Neural progenitor cell (in vitro differentiated cells): ENCODE data around the gene SAMD13. TPM values are rescaled to one million over a fixed set of nuclear protein-coding genes. Genes with fewer than 3 reads are reported as not detected.

Experiments
- DNase-seq: peaks from one replicate; pipeline ENCODE4 v3.0.0-alpha.2; 2016; ENCODE audit warnings: low spot score
- H2AFZ ChIP-seq: fragments of 200-600 bp; sonication (generic); replicated peaks from 2 replicates; pipeline ENCODE4 v1.6.1; 2016; ENCODE audit warnings: antibody characterized with exemption
- H3F3A ChIP-seq: fragments of 200-600 bp; sonication (generic); 2 replicates; pipeline ENCODE4 v1.6.1; 2016; ENCODE audit warnings: antibody characterized with exemption, low read depth
- H3K27ac ChIP-seq: fragments of 200-600 bp; sonication (generic); 2 replicates; pipeline ENCODE4 v1.5.1; 2016; ENCODE audit warnings: mild to moderate bottlenecking
- H3K27me3 ChIP-seq: fragments of 200-600 bp; sonication (generic); 2 replicates; pipeline ENCODE4 v1.6.1; 2016; ENCODE audit warnings: mild to moderate bottlenecking, moderate library complexity
- H3K36me3 ChIP-seq: fragments of 200-600 bp; sonication (generic); 2 replicates; pipeline ENCODE4 v1.5.1; 2016
- H3K4me1 ChIP-seq: fragments of 200-600 bp; sonication (generic); 2 replicates; pipeline ENCODE4 v1.6.1; 2016; ENCODE audit warnings: mixed run types
- H3K4me2 ChIP-seq: fragments of 200-600 bp; sonication (generic); 2 replicates; pipeline ENCODE4 v1.6.1; 2016
- H3K4me3 ChIP-seq: fragments of 200-600 bp; sonication (generic); 2 replicates; pipeline ENCODE4 v1.5.1; 2016
- H3K79me2 ChIP-seq: fragments of 200-600 bp; sonication (generic); 2 replicates; pipeline ENCODE4 v1.6.1; 2016; ENCODE audit warnings: low read depth
- H3K9ac ChIP-seq: fragments of 200-600 bp; sonication (generic); 2 replicates; pipeline ENCODE4 v1.6.1; 2016
- H3K9me3 ChIP-seq: fragments of 200-600 bp; sonication (generic); 2 replicates; pipeline ENCODE4 v1.5.1; 2016; ENCODE audit warnings: low read depth
- H4K20me1 ChIP-seq: fragments of 200-600 bp; sonication (generic); 2 replicates; pipeline ENCODE4 v1.6.1; 2016; ENCODE audit warnings: low read depth
- H3K27ac Mint-ChIP-seq: 3 replicates; pipeline ENCODE4 v1.8.0; 2021; ENCODE audit warnings: mixed read lengths
- H3K27me3 Mint-ChIP-seq: 2 replicates; pipeline ENCODE4 v1.8.0; 2022; ENCODE audit warnings: low read depth, mild to moderate bottlenecking, inconsistent platforms, moderate library complexity, mixed read lengths; ENCODE audit not compliant: insufficient read depth
- H3K36me3 Mint-ChIP-seq: 3 replicates; pipeline ENCODE4 v1.8.0; 2021; ENCODE audit warnings: mixed read lengths
- H3K4me1 Mint-ChIP-seq: 3 replicates; pipeline ENCODE4 v1.8.0; 2021; ENCODE audit warnings: mixed read lengths
- H3K4me3 Mint-ChIP-seq: 3 replicates; pipeline ENCODE4 v1.8.0; 2021; ENCODE audit warnings: mild to moderate bottlenecking, moderate library complexity, mixed read lengths
- H3K9me3 Mint-ChIP-seq: 3 replicates; pipeline ENCODE4 v1.8.0; 2020; ENCODE audit warnings: mixed read lengths
- CTCF ChIP-seq: fragments of 200-600 bp; sonication (generic); IDR thresholded peaks from 2 replicates; pipeline ENCODE4 v1.5.1; 2017; ENCODE audit warnings: antibody characterized with exemption, mild to moderate bottlenecking
- EZH2 ChIP-seq: fragments of 200-600 bp; sonication (generic); IDR thresholded peaks from 2 replicates; pipeline ENCODE4 v1.6.1; 2017; ENCODE audit warnings: antibody characterized with exemption, mild to moderate bottlenecking, moderate library complexity
- EZH2phosphoT487 ChIP-seq: fragments of 200-600 bp; sonication (generic); IDR thresholded peaks from 2 replicates; pipeline ENCODE4 v1.6.1; 2017; ENCODE audit warnings: antibody characterized with exemption
- total RNA-seq: library from RNA; depleted of rRNA; stranded (reverse); fragments of >200 nt; gene quantifications from 2 replicates; pipeline ENCODE4 v1.2.3, GENCODE V29; 2015; ENCODE audit warnings: low replicate concordance

SAMD13 gene
- total RNA-seq, 1 donor from 2014 or later = 5.6 TPM

- Mint-ChIP-seq H3K36me3 (no peaks in the 10 kb centered on the region), H3K9me3 (no peaks in the 10 kb centered on the region), H3K4me1 (no peaks in the 10 kb centered on the region), H3K27ac (no peak overlapping the region), H3K27me3 (peaks cover 2% of the 10 kb centered on the region), H3K4me3 (no peak overlapping the region)
- H3K27me3 ChIP-seq = no peaks in the 10 kb centered on the region
- no peaks in the 10 kb centered on the region for H3F3A ChIP-seq
- no peaks in the 10 kb centered on the region for H3K9me3 ChIP-seq
- H4K20me1 ChIP-seq = no peaks in the 10 kb centered on the region
- no peak overlapping the region for H3K9ac ChIP-seq
- TF ChIP-seq CTCF (no peak), EZH2phosphoT487 (no peak), EZH2 (no peak)
- H3K4me2 ChIP-seq = no peak overlapping the region
- no peak overlapping the region for H2AFZ ChIP-seq
- H3K27ac ChIP-seq = no peak overlapping the region
- no peaks in the 10 kb centered on the region for H3K36me3 ChIP-seq
- H3K79me2 ChIP-seq = no peaks in the 10 kb centered on the region
- no peaks in the 10 kb centered on the region for H3K4me1 ChIP-seq
- DNase-seq = no peak
- no peak overlapping the region for H3K4me3 ChIP-seq
Measured at GRCh38 chr1:84379138-84379916, 77.8 kb downstream of the SAMD13 start.

- no peak overlapping the region for H3K9ac ChIP-seq
- H3K4me1 ChIP-seq = no peaks in the 10 kb centered on the region
- Mint-ChIP-seq H3K27ac (no peak overlapping the region), H3K4me3 (no peak overlapping the region), H3K9me3 (no peaks in the 10 kb centered on the region), H3K36me3 (no peaks in the 10 kb centered on the region), H3K4me1 (no peaks in the 10 kb centered on the region), H3K27me3 (no peaks in the 10 kb centered on the region)
- H3K79me2 ChIP-seq = no peaks in the 10 kb centered on the region
- H3K4me2 ChIP-seq = no peak overlapping the region
- no peaks in the 10 kb centered on the region for H4K20me1 ChIP-seq
- H3K4me3 ChIP-seq = no peak overlapping the region
- no peak for DNase-seq
- no peaks in the 10 kb centered on the region for H3F3A ChIP-seq
- H3K27me3 ChIP-seq = no peaks in the 10 kb centered on the region
- no peak overlapping the region for H2AFZ ChIP-seq
- TF ChIP-seq EZH2 (no peak), EZH2phosphoT487 (no peak), CTCF (no peak)
- no peaks in the 10 kb centered on the region for H3K36me3 ChIP-seq
- H3K27ac ChIP-seq = no peak overlapping the region
- H3K9me3 ChIP-seq = no peaks in the 10 kb centered on the region
Measured at GRCh38 chr1:84379917-84380180, 78.3 kb downstream of the SAMD13 start.

GRCh38 chr1:84382127-84382526 lies 80.6 kb downstream of the SAMD13 start:
- H3K79me2 ChIP-seq = no peaks in the 10 kb centered on the region
- H3K36me3 ChIP-seq = no peaks in the 10 kb centered on the region
- H3K27ac Mint-ChIP-seq = no peak overlapping the region
- no peak overlapping the region for H2AFZ ChIP-seq
- no peaks in the 10 kb centered on the region for H3K9me3 ChIP-seq
- no peaks in the 10 kb centered on the region for H3K27me3 ChIP-seq
- H3K9ac ChIP-seq = no peak overlapping the region
- no peaks in the 10 kb centered on the region for H3K9me3 Mint-ChIP-seq
- H3K4me2 ChIP-seq = no peak overlapping the region
- H3K4me1 Mint-ChIP-seq = no peaks in the 10 kb centered on the region
- H3K4me3 Mint-ChIP-seq = no peak overlapping the region
- H3K27me3 Mint-ChIP-seq = no peaks in the 10 kb centered on the region
- no peaks in the 10 kb centered on the region for H3K36me3 Mint-ChIP-seq
- no peak for DNase-seq
- H3K4me3 ChIP-seq = no peak overlapping the region
- no peak for TF ChIP-seq CTCF
- TF ChIP-seq EZH2phosphoT487 = no peak
- no peak for TF ChIP-seq EZH2
- no peaks in the 10 kb centered on the region for H4K20me1 ChIP-seq
- H3K27ac ChIP-seq = no peak overlapping the region
- no peaks in the 10 kb centered on the region for H3K4me1 ChIP-seq
- H3F3A ChIP-seq = no peaks in the 10 kb centered on the region
